ENCODE results near the gene INTS3.
A peak's percentile ranks its signal among the peaks of the same experiment; 100 is the strongest.
"Not testable (repeated sequence)": the region's sequence is repeated elsewhere in the genome, so short reads cannot be mapped to it uniquely, and the experiment has no call there.

The INTS3 gene

DNA sequence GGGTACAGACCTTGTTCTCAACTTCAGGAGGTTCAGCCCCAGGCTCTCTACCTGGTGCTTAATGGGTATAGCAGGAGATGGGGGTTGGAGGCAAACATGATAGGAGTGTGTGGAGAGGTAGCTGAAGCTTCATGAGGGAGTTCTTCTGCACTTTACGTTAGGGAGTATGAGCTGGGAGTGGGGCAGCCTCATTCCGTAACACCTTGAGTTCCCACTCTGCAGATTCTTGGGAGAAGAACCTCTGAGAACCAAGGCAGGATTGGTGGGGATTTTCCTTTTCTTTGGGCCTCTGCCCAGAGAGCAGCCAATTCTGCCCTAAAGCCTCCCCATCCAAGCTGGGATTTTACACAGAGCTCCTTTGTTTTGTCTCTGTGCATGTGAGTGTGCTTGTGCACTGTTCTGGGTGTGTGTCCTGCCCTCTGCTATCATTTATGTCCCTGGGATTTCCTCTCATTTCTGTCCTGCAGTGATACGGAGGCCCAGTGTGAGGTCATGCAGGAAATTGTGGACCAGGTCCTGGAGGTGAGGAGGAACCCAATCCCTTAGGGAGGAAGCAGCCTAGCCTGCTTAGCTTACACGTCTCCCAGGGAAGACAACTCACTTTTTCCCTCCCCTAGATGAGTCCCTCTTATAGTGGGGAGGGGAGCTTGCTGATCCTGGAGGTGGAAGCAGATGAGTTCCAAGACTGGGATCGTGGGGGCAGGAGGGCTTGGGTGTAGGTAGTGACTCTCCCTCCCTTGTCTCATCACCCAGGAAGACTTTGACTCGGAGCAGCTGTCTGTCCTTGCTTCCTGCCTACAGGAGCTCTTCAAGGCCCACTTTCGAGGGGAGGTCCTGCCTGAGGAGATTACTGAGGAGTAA lies 35.7 kb downstream of the INTS3 start:
- DNase-seq, result no peak

DNA sequence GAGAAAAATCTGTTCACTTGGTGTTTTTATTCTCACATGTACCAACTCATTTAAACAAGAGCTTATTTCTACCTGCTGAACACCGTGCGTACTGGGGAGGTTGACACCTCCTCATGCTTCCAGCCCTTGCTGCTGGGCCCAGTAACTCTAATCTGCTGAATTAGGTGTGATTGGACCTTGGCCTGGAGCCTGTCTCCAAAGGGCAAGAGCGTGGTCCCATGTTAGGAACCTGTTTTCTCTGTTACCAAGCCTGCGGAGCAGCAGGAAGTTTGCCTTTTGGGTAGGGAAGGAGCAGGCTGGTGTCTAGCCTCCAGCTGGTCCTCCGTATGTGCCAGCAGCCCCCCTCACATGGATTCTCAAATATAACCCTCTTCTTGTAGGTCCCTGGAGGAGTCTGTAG lies 36.5 kb downstream of the INTS3 start:
- no peak for DNase-seq

DNA sequence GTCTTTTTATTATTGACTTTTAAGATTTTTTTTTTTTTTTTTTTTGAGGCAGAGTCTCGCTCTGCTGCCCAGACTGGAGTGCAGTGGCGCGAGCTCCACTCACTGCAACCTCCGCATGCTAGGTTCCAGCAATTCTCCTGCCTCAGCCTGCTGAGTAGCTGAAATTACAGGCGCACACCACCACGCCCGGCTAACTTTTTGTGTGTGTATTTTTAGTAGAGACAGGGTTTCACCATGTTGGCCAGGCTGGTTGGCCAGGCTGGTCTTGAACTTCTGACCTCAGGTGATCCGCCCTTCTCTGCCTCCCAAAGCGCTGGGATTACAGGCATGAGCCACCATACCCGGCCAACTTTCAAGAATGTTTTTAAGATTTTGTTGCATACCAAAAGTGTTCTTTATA lies 38.8 kb downstream of the INTS3 start:
- DNase-seq, result not testable (repeated sequence)

DNA sequence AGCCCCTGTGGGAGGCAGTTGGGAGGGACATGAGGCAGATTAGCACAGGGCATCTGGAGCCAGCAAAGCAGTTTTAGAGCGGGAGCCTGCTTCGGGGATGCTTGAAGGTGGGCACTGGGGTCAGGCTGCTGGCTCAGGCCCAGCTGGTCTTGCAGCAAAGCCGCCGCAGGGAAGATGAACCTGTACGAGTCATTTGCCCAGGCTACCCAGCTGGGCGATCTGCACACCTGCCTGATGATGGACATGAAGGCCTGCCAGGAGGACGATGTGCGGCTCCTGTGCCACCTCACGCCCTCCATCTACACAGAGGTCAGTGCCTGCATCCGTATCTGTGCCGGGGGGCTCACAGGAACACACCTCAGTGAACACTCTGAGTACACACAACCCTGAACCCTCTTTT lies 39.7 kb downstream of the INTS3 start:
- no peak for DNase-seq

DNA sequence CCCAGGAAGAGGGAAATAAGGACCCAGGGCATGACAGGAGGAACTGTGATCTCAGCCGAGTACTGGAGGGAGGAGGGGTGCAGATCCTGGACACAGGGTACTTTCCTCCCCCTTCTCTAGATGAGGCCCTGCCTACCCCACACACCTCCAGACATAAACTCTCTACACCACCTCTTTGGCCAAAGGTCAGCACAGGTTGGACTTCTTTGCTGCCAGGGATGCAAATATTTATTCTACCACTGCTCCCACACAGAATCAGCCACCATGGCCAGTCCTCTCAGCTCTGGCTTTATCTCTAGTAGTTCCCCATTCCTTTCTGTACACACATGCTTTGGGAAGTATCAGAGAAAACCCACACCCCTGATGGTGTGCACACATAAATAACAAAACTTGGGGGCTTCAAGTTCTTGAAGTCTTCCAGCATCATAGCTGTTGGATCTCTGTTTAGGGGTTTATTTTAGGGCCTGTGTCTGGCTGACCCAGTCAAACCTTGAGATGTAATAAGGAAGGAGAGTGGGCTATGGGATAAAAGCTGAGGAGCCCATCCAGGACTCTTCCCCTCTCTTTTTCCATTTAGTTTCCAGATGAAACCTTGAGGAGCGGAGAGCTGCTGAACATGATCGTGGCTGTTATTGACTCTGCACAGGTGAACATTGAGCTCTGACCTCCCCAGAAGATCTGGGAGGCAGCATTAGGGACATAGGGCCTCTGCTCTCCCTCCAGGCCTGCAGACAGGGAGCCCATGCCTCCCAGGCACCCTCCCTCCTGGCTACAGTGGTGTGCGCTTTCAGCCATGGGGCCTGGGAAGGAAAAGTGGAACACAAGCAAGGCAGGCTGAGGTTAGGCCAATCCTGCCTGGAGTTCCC lies 40.7 kb downstream of the INTS3 start:
- DNase-seq, result no peak

DNA sequence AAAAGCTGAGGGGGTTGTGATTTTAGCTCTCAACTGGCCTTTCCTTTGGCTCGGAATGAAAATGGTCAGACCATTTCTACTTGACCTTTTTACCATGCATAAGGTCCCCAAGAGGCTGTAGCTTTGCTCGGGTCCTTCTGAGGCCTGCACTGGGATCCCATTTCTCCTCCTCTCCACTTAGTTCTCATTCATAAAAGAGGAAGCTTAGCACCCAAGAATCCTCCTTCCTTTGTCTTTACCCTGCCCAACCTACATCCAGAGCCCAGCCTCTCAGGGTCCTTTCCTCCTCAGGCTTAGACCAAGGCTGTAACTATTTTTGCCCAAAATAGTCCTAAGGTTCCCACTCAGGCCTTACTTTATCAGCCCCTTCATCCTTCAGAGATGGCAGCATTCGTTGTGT lies 41.4 kb downstream of the INTS3 start:
- no peak for DNase-seq

DNA sequence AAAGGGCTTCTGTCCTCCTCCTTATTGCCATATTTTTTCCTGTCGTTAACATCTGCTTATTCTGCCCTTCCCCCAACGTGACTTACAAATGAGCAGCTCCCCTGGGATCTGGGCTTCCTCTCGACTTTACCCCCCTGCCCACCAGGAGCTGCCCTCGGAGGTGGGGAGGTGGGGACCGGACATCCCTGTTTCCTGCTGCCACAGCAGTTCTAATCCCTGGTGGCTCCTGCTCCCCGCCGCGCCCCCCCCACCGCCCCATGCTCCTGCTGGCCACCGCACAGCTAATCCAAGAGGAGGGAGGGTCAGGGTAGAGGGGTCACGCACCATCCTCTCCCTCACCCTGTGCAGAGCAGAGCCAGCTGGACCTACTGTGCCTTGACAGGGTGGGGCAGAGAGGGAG lies 42.9 kb downstream of the INTS3 start:
- DNase-seq, result peak; percentile 29

DNA sequence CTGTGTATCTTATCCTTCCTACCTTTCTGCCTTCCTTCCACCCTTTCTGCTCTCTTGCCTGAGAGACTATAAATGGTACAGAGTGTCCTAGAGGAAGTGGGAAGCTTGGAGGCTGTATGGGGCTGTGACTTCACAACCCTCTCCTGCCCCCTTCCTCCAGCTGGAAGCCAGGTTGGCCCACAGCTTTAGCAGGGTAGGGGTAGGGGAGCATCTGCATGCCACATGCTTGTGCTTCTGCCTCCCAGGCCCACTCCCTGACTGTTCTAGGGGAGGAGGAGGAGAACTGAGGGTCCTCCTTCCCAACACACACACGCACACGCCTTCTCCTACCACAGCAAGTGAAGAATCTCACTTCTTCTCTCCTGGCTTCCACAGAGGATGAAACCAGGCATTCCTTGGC lies 43.4 kb downstream of the INTS3 start:
- DNase-seq, result no peak

DNA sequence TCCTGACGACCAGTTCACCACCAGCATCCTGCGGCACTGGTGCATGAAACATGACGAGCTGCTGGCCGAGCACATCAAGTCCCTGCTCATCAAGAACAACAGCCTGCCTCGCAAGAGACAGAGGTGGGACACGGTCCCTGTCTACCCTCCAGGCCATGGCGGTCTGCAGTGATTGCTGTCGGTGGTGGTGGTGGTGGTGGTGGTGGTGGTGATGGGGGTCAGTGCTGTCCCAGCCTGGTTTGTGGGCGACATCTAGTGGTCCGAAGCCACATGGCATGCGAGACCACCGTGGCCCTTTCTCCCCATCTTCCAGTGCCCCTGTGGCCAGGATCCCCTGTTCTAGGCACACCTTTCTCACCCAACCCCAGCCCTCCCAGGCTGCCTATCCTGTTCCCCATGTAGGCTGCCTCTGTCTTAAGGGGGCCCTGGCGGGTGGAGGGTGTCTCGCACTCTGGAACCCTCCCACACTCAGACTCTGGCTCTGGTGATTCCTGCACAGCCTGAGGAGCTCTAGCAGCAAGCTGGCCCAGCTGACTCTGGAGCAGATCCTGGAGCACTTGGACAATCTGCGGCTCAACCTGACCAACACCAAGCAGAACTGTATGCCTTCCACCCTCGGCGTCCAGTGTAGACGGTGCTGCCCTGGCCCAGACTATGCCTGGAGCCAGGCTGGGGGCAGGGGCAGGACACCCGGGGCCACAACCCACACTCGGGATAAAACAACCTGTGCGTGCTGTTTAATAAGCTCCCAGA lies 44.2 kb downstream of the INTS3 start:
- peak; percentile 20 for DNase-seq

DNA sequence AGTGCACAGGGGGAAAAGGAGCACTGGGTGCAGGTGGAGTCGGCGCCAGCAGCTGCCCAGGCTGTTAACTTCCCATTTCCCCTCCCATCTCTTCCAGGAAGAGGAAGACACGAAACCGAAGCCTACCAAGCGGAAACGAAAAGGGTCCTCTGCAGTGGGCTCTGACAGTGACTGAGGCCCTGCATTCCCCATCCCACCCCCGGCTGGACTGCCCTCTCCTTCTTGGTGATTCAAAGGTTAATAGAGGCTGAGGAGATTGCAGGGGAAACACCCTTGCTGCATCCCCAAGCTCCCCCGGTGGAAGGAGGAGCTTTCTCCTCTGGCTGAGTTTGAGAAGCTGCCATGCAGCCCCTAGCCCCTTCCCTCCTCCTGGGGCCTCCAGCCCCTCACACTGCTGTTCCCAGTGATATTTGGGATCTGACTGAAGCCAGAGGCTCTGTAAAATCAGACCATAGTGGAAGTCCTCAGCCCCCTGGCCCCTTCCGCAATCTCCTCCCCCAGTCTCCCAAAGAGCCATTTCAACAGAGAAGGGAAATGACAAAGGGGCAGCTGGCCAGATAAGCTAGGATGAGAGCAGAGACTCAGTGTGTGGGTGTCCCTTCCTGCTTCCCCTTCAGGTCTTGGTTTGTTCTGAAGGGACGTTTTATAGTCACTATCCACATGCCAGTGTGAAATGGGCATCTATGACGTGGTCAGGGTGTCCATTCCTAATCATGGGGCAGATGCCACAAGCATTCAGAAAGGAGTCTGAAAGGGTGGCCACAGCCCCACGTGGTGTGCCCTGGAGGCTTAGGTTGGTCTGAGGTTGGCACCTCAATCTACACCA lies 45.5 kb downstream of the INTS3 start:
- no peak for DNase-seq

DNA sequence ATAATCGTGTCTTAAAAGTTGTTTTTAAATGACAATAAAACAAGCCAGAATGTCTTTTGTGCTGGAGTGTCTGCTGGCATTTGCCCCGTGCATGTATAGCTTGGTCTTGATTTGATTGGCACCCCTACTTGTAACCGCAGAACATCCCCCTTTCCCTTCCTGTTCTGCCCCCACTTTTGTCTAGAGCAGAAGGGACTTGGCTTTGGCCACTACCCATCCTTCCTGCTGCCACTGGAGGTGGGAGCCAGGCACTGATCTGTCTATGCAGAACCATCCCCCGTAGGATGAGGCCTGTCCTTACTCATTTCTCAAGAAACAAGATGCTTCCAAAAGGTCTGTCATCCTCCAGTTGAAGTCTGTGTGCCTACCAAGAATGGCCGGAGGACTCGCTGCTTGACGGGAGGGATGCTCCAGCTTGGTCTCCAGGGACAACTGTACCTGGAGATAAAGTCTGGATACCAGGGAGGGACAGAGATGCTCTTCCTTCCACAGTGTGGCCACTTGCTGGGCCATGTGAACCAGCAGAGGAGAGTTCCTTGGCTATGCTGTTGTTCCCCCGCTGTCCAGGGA lies 46.3 kb downstream of the INTS3 start:
- DNase-seq, result no peak

DNA sequence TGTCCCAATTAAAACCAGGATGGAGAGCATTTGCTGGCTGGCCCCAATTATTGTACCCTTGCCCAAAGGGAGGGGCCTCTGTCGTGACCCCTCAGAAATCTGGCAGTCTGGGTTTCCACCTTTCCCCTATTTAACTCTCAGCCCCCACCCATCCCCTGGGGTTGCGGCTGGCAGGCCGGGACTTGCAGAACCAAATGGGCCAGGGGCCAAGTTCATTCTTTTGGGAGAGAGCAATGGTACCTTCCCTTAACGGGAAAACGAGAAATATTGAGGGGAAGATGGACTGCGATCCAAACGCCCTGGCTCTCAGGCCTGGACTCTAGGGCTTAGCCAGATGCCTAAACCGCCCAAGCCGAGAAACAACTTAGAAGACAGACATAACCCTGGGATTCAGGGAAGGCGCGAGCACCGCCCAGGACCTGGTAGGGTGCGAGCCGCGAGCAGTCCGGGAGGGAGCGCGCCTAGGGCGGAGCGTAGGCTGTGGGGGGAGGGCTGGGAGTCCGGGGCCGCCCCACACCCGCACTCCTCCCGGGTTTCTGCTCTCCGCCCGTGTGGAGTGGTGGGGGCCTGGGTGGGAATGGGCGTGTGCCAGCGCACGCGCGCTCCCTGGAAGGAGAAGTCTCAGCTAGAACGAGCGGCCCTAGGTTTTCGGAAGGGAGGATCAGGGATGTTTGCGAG lies 47.1 kb downstream of the INTS3 start, which contains the start of gene SLC27A3:
Gene SLC27A3 (plus strand): TSS at position 628 of the 678 bp plus-strand sequence. CDS start 91 bp downstream, outside the sequence.
- peak; percentile 67 for DNase-seq

DNA sequence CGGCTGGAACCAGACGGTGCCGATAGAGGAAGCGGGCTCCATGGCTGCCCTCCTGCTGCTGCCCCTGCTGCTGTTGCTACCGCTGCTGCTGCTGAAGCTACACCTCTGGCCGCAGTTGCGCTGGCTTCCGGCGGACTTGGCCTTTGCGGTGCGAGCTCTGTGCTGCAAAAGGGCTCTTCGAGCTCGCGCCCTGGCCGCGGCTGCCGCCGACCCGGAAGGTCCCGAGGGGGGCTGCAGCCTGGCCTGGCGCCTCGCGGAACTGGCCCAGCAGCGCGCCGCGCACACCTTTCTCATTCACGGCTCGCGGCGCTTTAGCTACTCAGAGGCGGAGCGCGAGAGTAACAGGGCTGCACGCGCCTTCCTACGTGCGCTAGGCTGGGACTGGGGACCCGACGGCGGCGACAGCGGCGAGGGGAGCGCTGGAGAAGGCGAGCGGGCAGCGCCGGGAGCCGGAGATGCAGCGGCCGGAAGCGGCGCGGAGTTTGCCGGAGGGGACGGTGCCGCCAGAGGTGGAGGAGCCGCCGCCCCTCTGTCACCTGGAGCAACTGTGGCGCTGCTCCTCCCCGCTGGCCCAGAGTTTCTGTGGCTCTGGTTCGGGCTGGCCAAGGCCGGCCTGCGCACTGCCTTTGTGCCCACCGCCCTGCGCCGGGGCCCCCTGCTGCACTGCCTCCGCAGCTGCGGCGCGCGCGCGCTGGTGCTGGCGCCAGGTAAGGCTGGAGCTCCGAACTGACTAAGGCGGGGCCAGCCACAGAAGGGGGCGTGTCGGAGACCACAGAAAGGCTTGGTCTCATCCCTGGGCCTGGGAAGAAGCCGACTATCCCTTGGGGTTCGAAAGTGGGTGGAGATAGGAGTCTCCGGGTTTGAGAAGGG lies 47.8 kb downstream of the INTS3 start:
- DNase-seq, result peak; percentile 55

DNA sequence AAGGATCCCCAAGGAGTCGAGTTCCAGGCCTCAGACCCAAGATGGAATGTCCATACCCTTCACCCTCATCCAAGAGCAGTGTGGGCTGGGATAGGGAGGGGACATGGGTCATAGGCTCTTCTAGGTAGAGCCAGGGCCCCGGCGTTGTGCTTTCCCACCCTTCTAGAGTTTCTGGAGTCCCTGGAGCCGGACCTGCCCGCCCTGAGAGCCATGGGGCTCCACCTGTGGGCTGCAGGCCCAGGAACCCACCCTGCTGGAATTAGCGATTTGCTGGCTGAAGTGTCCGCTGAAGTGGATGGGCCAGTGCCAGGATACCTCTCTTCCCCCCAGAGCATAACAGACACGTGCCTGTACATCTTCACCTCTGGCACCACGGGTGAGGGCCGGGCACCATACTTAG lies 48.5 kb downstream of the INTS3 start:
- DNase-seq, result no peak

DNA sequence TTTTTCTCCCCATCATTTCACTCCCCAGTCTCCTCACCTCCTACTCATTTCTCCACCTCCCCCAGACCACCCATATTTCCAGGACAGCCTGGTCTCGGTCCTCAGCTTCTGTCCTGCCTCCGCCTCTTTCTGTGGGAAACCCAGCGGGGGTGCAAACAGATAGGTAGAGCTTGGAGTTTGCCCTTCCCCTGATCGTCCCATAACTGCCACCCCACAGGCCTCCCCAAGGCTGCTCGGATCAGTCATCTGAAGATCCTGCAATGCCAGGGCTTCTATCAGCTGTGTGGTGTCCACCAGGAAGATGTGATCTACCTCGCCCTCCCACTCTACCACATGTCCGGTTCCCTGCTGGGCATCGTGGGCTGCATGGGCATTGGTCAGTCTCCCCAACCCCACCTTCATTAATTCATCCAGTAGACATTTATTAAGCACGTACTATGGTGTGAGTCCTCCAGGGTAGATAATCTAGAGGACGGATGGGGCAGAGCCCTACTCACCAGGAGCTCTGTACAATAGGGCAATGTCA lies 49.1 kb downstream of the INTS3 start:
- no peak for DNase-seq

DNA sequence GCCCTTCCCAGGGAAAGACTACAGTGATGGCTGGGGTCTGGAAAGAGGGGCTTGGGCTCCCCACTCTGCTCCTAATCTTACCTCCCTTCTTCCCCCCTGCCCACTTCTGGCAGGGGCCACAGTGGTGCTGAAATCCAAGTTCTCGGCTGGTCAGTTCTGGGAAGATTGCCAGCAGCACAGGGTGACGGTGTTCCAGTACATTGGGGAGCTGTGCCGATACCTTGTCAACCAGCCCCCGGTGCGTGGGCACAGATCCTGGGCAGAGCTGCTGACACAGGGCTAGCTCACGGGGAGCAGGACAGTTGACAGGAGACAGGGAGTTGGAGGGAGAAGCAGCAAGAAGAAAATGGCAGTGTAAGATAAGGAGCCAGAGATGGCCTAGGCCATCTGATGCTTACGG lies 49.8 kb downstream of the INTS3 start:
- DNase-seq, result no peak

DNA sequence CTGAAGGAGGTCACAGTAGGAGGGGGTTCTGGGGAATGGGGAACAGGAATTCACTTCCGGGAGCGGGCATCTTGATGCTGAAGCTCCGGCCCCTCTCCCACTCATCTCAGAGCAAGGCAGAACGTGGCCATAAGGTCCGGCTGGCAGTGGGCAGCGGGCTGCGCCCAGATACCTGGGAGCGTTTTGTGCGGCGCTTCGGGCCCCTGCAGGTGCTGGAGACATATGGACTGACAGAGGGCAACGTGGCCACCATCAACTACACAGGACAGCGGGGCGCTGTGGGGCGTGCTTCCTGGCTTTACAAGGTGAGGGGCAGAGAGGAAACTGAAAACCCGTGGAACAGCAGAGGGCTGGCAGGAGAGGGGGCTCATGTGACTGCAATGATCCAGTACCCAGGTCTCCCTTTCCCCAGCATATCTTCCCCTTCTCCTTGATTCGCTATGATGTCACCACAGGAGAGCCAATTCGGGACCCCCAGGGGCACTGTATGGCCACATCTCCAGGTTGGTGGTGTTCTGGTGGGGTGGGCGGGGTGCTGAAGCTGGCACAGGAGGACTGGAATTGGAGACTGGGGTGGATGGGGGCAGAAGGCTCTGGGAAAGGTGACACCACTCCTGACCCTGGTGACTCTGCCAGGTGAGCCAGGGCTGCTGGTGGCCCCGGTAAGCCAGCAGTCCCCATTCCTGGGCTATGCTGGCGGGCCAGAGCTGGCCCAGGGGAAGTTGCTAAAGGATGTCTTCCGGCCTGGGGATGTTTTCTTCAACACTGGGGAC lies 50.4 kb downstream of the INTS3 start:
- no peak for DNase-seq

DNA sequence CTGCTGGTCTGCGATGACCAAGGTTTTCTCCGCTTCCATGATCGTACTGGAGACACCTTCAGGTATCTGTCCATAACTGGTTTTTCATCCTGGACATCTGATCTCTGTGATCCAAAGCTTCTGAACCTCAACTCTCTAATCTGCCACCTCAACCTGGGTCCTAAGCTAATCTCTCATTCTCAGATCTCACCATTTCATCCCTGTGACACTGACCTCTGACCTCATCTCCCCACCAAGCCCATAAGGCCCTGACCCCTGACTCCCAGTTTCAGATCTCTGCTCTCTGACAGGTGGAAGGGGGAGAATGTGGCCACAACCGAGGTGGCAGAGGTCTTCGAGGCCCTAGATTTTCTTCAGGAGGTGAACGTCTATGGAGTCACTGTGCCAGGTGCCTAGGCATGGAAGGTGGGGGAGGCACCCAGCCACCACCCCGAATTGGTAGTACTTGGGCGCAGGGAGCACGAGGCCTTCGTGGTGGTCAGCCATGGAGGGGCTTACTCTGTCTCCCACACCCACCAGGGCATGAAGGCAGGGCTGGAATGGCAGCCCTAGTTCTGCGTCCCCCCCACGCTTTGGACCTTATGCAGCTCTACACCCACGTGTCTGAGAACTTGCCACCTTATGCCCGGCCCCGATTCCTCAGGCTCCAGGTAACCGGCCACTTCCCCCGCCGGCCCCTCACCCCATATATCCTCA lies 51.1 kb downstream of the INTS3 start:
- no peak for DNase-seq
